ENCODE measurements around the gene MYO18A. TPM values are rescaled to one million over a fixed set of nuclear protein-coding genes. Genes with fewer than 3 reads are reported as not detected.
A peak's percentile ranks its signal among the peaks of the same experiment; 100 is the strongest.

MYO18A gene
- total and polyA plus RNA-seq, 10 of the 15 experiments (the other 5 are each of a cell fraction or from before 2014, with no cell fraction given), result 2.9 to 66.0 (median 24.5) TPM

- Histone ChIP-seq H2AFZ (ENCODE audit: control insufficient read depth, low read depth, low read length) (no peak overlapping the region), H3K27me3 (replicated peaks in 1 of 2; ENCODE audit: control insufficient read depth in 2 of 2, insufficient read depth in 2 of 2, low read length in 1 of 2) (no peaks in the 10 kb centered on the region), H3K79me2 (ENCODE audit: control insufficient read depth, insufficient read depth, low read length) (no peaks in the 10 kb centered on the region), H3K4me3 (no peak overlapping the region), H3K36me3 (ENCODE audit: control insufficient read depth in 2 of 2, insufficient read depth in 2 of 2, low read length in 1 of 2) (no peaks in the 10 kb centered on the region), H3K27ac (ENCODE audit: control insufficient read depth, insufficient read depth) (no peak overlapping the region), H3K9me3 (replicated peaks; ENCODE audit: control insufficient read depth, insufficient read depth, low read length) (no peaks in the 10 kb centered on the region), H4K20me1 (ENCODE audit: control insufficient read depth, insufficient read depth) (no peaks in the 10 kb centered on the region), H3K9ac (ENCODE audit: control insufficient read depth, insufficient read depth, low read length) (no peak overlapping the region), H3K4me1 (ENCODE audit: control insufficient read depth, insufficient read depth, low read length) (no peaks in the 10 kb centered on the region), H3K4me2 (ENCODE audit: control insufficient read depth, insufficient read depth) (no peak overlapping the region)
- FAIRE-seq, result no peak
- WGBS (ENCODE audit: insufficient coverage, insufficient replicate concordance, low lambda C conversion rate, missing lambda C conversion rate), result 16% methylated on average over 4 of the region's 4 CpGs
- RAD21 ChIA-PET (ENCODE audit: unreplicated experiment), result interaction anchor here (9.7 kb wide), 1 partner anchor 68 kb away, joined by 182 read pairs; no protein-coding TSS in a partner anchor
- no peak for DNase-seq (ENCODE audit: low read depth, low spot score)
- in situ Hi-C loops (cut with MboI) (no loop called here), intact Hi-C loops (cut with micrococcal nuclease; ENCODE audit: unreplicated experiment) (no loop called here)
- SMC1A ChIA-PET (ENCODE audit: uncharacterized antibody, unreplicated experiment), result interaction anchor here (1.0 to 7.4 kb wide), 3 partner anchors 11 to 69 kb away, joined by 3 to 150 read pairs (median 4); no protein-coding TSS in a partner anchor
- CTCF ChIA-PET, result interaction anchor here (0.7 to 12.4 kb wide), 6 partner anchors 10 to 91 kb away, joined by 3 to 358 read pairs (median 11); no protein-coding TSS in a partner anchor
- POLR2A ChIA-PET, result interaction anchor here (0.7 kb wide), 1 partner anchor 20 kb away, joined by 3 read pairs; no protein-coding TSS in a partner anchor
- no TSS peak for BruUV-seq (replicated peaks)
- ATAC-seq, result no peak; the same call in 1 of the 3 replicates
- TF ChIP-seq NR2F1 (conservative IDR thresholded peaks at IDR 0.05) (peak; percentile 55), RUNX3 (IDR thresholded peaks at IDR 0.05; ENCODE audit: low read length) (peak; percentile 36), NRF1 (conservative IDR thresholded peaks at IDR 0.05; ENCODE audit: low read depth, low read length) (no peak), IRF4 (IDR thresholded peaks at IDR 0.05; ENCODE audit: low read depth, low read length) (no peak), MEF2A (IDR thresholded peaks at IDR 0.05; ENCODE audit: insufficient read depth, low read depth, low read length) (0 out of 2 replicates have a peak, but pooled peaks have one; percentile 39), SKIL (IDR thresholded peaks at IDR 0.05; ENCODE audit: low read depth, poor library complexity, severe bottlenecking) (no peak), ELK1 (IDR thresholded peaks at IDR 0.05; ENCODE audit: low read depth, low read length) (no peak), CREM (IDR thresholded peaks at IDR 0.05; ENCODE audit: low read depth) (0 out of 2 replicates have a peak, but pooled peaks have one; percentile 10), SIN3A (IDR thresholded peaks at IDR 0.05; ENCODE audit: low read depth, low read length) (no peak), MTA3 (IDR thresholded peaks at IDR 0.05; ENCODE audit: borderline replicate concordance, low read length) (no peak), REST (IDR thresholded peaks at IDR 0.05; ENCODE audit: low read depth, low read length) (no peak), JUND (IDR thresholded peaks at IDR 0.05; ENCODE audit: low read depth, low read length) (no peak), ATF2 (IDR thresholded peaks at IDR 0.05; ENCODE audit: low read length) (peak; percentile 52; the same call in 1 of the 2 replicates), HDGF (IDR thresholded peaks at IDR 0.05) (no peak), NFYA (IDR thresholded peaks at IDR 0.05; ENCODE audit: borderline replicate concordance, low read depth, low read length) (no peak), CBX5 (IDR thresholded peaks at IDR 0.05; ENCODE audit: low read depth) (no peak), ZSCAN29 (IDR thresholded peaks at IDR 0.05) (no peak), FOXK2 (IDR thresholded peaks at IDR 0.05) (no peak)
Observed at GRCh38 chr17:29215717-29216116, 35.5 kb upstream of the MYO18A start.

Data from GM12878 (cell line).